ENCODE data around the gene ALS2. TPM values are rescaled to one million over a fixed set of nuclear protein-coding genes. Genes with fewer than 3 reads are reported as not detected.

Gene ALS2
- total RNA-seq, 1 donor from 2014 or later = 28.4 TPM

- H3K27me3 Mint-ChIP-seq (ENCODE audit: low read depth) = no peaks in the 10 kb centered on the region
- no peak for TF ChIP-seq CTCF (IDR thresholded peaks at IDR 0.05)
- H3K36me3 Mint-ChIP-seq (ENCODE audit: low read depth) = peaks cover 1% of the 10 kb centered on the region
- H3K9me3 Mint-ChIP-seq (ENCODE audit: low read depth) = peaks cover 3% of the 10 kb centered on the region
- peaks cover 38% of the 10 kb centered on the region for H3K4me1 Mint-ChIP-seq (ENCODE audit: low read depth)
- peak overlapping the region; percentile 20 for H3K4me3 Mint-ChIP-seq (ENCODE audit: unreplicated experiment)
- DNase-seq (ENCODE audit: low spot score) = no peak
- H3K27ac Mint-ChIP-seq (ENCODE audit: unreplicated experiment) = peak overlapping the region; percentile 96
These were observed 16.6 kb upstream of the ALS2 start for GRCh38 chr2:201797175-201797840.

- Mint-ChIP-seq H3K9me3 (ENCODE audit: low read depth) (no peaks in the 10 kb centered on the region), H3K4me3 (ENCODE audit: unreplicated experiment) (no peak overlapping the region), H3K36me3 (ENCODE audit: low read depth) (no peaks in the 10 kb centered on the region), H3K27ac (ENCODE audit: unreplicated experiment) (peak overlapping the region; percentile 96), H3K4me1 (ENCODE audit: low read depth) (peaks cover 38% of the 10 kb centered on the region), H3K27me3 (ENCODE audit: low read depth) (no peaks in the 10 kb centered on the region)
- no peak for DNase-seq (ENCODE audit: low spot score)
- no peak for TF ChIP-seq CTCF (IDR thresholded peaks at IDR 0.05)
These were observed 15.7 kb upstream of the ALS2 start for GRCh38 chr2:201796478-201796865.

GRCh38 chr2:201795607-201796477, 15.1 kb upstream of the ALS2 start:
- Mint-ChIP-seq H3K27ac (ENCODE audit: unreplicated experiment) (peak overlapping the region; percentile 96), H3K4me3 (ENCODE audit: unreplicated experiment) (no peak overlapping the region), H3K36me3 (ENCODE audit: low read depth) (no peaks in the 10 kb centered on the region), H3K9me3 (ENCODE audit: low read depth) (no peaks in the 10 kb centered on the region), H3K4me1 (ENCODE audit: low read depth) (peaks cover 38% of the 10 kb centered on the region), H3K27me3 (ENCODE audit: low read depth) (no peaks in the 10 kb centered on the region)
- no peak for DNase-seq (ENCODE audit: low spot score)
- TF ChIP-seq CTCF (IDR thresholded peaks at IDR 0.05) = peak; percentile 93

- Mint-ChIP-seq H3K4me1 (ENCODE audit: low read depth) (peaks cover 35% of the 10 kb centered on the region), H3K36me3 (ENCODE audit: low read depth) (no peaks in the 10 kb centered on the region), H3K9me3 (ENCODE audit: low read depth) (no peaks in the 10 kb centered on the region)
These were observed 13.6 kb upstream of the ALS2 start for GRCh38 chr2:201794294-201794693.

More at GRCh38 chr2:201794294-201794693, 13.6 kb upstream of the ALS2 start:
- TF ChIP-seq CTCF (IDR thresholded peaks at IDR 0.05) = no peak
- no peak overlapping the region for H3K4me3 Mint-ChIP-seq (ENCODE audit: unreplicated experiment)
- no peak overlapping the region for H3K27ac Mint-ChIP-seq (ENCODE audit: unreplicated experiment)
- no peak for DNase-seq (ENCODE audit: low spot score)
- no peaks in the 10 kb centered on the region for H3K27me3 Mint-ChIP-seq (ENCODE audit: low read depth)
